ENCODE measurements around the gene GPX2.

GRCh38 chr14:64970041-64970440 is 27.5 kb upstream of the GPX2 start:
- no peak for TF ChIP-seq POLR2AphosphoS5 (IDR thresholded peaks at IDR 0.05)
- no peak for TF ChIP-seq CTCF (IDR thresholded peaks at IDR 0.05 in 8 of 11, conservative IDR thresholded peaks at IDR 0.05 in 3 of 11)
